Caco-2 (cell line): Measurements from ENCODE around the gene NRM. TPM values are rescaled to one million over a fixed set of nuclear protein-coding genes. Genes with fewer than 3 reads are reported as not detected.

Experiments
- BruUV-seq: library from RNA; stranded (reverse); fragments of 400-500 nt; replicated peaks from 2 replicates; lab custom pipeline; 2021; lab: Mats Ljungman, UMichigan
- CTCF ChIA-PET: fragments of 300-600 bp; sonication (Branson Sonifier 250); formaldehyde crosslinking; loops from one replicate; lab custom pipeline; 2022; ENCODE audit warnings: antibody characterized with exemption; lab: Charles Lee
- POLR2A ChIA-PET: fragments of 300-600 bp; sonication (Branson Sonifier 250); formaldehyde crosslinking; loops from one replicate; lab custom pipeline; 2022; ENCODE audit warnings: antibody characterized with exemption; lab: Charles Lee
- DNase-seq, 2 experiments: peaks; one replicate each; pipeline versions ENCODE4 v3.0.0 to v3.0.0-alpha.2; 2020 to 2022
- H3K27me3 ChIP-seq: replicated peaks from 2 replicates; pipeline ENCODE4 v1.6.0; 2011; ENCODE audit warnings: low read length; ENCODE audit not compliant: control insufficient read depth, insufficient read depth
- H3K36me3 ChIP-seq: 2 replicates; pipeline ENCODE4 v1.5.1; 2011; ENCODE audit warnings: low read length; ENCODE audit not compliant: control insufficient read depth, insufficient read depth
- H3K4me1 ChIP-seq: fragments of 250-450 bp; sonication (Bioruptor Pico); 2 replicates; pipeline ENCODE4 v1.5.1; 2020; ENCODE audit warnings: mild to moderate bottlenecking
- H3K4me3 ChIP-seq: 2 replicates; pipeline ENCODE4 v1.5.1; 2011; ENCODE audit warnings: low read depth, mild to moderate bottlenecking, control low read depth, low read length
- H3K9me3 ChIP-seq: fragments of 250-450 bp; sonication (Bioruptor Pico); 2 replicates; pipeline ENCODE4 v1.5.1; 2020; ENCODE audit warnings: mild to moderate bottlenecking, moderate library complexity
- H3K27ac Mint-ChIP-seq: one replicate; pipeline ENCODE4 v1.8.0; 2022; ENCODE audit warnings: mixed read lengths; ENCODE audit not compliant: unreplicated experiment
- H3K27me3 Mint-ChIP-seq: one replicate; pipeline ENCODE4 v1.8.0; 2022; ENCODE audit warnings: mixed read lengths; ENCODE audit not compliant: insufficient read depth, unreplicated experiment
- H3K36me3 Mint-ChIP-seq: one replicate; pipeline ENCODE4 v1.8.0; 2022; ENCODE audit warnings: mild to moderate bottlenecking, mixed read lengths; ENCODE audit not compliant: insufficient read depth, unreplicated experiment
- H3K4me1 Mint-ChIP-seq: one replicate; pipeline ENCODE4 v1.8.0; 2022; ENCODE audit warnings: low read depth, mixed read lengths; ENCODE audit not compliant: unreplicated experiment
- H3K4me3 Mint-ChIP-seq: one replicate; pipeline ENCODE4 v1.8.0; 2022; ENCODE audit warnings: mild to moderate bottlenecking, moderate library complexity, mixed read lengths; ENCODE audit not compliant: unreplicated experiment
- H3K9me3 Mint-ChIP-seq: one replicate; pipeline ENCODE4 v1.8.0; 2022; ENCODE audit warnings: mixed read lengths; ENCODE audit not compliant: unreplicated experiment
- intact Hi-C: fragments of 100-400 bp; cut with micrococcal nuclease; formaldehyde crosslinking; loops from one replicate; pipeline ENCODE4 v1.10.0; 2022; ENCODE audit not compliant: unreplicated experiment
- total RNA-seq: library from RNA; stranded (reverse); gene quantifications from 2 replicates; pipeline ENCODE4 v1.2.3, GENCODE V29; 2022
- TF ChIP-seq, protein P1 (sequence below), 2 experiments: fragments of 200-600 bp in 1 of 2; IDR thresholded peaks; 1 replicate in 1 of 2; 2 replicates in 1 of 2; pipeline versions ENCODE4 v1.5.1 to v1.8.0; 2011 to 2022; ENCODE audit warnings: antibody characterized with exemption in 1 of 2, control low read depth in 1 of 2, inconsistent platforms in 1 of 2, low read depth in 1 of 2, low read length in 1 of 2, mild to moderate bottlenecking in 1 of 2, moderate library complexity in 1 of 2; ENCODE audit not compliant: insufficient read depth in 1 of 2, severe bottlenecking in 1 of 2, unreplicated experiment in 1 of 2

The NRM gene
- total RNA-seq, 1 experiment from 2014 or later, result 31.7 TPM

DNA sequence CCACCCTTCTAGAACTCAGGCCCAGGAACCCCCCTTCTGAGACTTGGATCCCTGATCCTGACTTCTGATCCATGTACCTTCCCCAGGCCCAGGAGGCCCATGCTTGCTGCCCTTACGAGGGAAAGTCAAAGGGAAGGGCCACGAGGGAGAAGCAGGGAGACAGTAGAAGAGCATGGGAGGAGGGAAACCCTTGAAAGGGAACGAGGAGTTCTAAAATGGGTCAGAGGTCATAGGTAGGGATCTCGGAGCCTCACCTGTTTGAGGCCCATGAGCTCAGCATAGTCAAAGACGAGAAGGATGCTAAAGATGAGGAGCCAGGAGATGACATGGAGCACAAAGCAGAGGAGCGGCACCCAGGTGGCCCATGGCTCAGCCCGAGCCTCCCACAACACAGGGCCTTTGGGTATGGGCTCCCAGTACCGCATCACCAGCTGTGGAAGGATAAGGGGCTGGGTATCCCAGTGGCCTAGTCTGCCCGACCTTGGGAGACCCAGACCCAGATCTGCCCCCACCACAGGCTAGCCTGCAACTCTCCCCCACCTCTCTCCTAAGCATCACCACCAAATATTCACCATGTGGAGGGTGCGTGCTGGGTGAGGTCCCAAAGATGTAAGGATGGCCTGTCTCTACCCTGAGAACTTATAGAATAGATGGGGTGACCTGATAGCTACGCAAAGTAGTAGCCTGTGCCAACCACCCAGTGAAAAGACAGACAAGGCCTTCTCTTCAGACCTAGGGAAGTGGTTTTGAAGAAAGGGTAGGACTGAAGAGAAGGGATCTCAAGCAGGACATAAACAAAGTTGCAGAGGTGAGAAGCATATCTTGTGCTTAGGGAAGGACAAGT lies 1.5 kb downstream of the NRM start:
- Mint-ChIP-seq H3K27ac (no peak overlapping the region), H3K36me3 (peaks cover 10% of the 10 kb centered on the region), H3K9me3 (no peaks in the 10 kb centered on the region), H3K27me3 (no peaks in the 10 kb centered on the region), H3K4me1 (peaks cover 43% of the 10 kb centered on the region), H3K4me3 (peak overlapping the region; percentile 82)
- BruUV-seq, result no TSS peak
- no peaks in the 10 kb centered on the region for H3K27me3 ChIP-seq
- no peak overlapping the region for H3K4me3 ChIP-seq
- ChIA-PET CTCF (interaction anchor here (1.0 kb wide), 1 partner anchor 13 kb away, joined by 3 read pairs; no protein-coding TSS in a partner anchor), POLR2A (interaction anchor here (1.4 kb wide), 1 partner anchor 28 kb away, joined by 3 read pairs; the partner anchor contains the start of gene MDC1)
- no peaks in the 10 kb centered on the region for H3K9me3 ChIP-seq
- no peaks in the 10 kb centered on the region for H3K36me3 ChIP-seq
- DNase-seq, result no peak
- intact Hi-C loops, result no loop called here
- H3K4me1 ChIP-seq, result peaks cover 19% of the 10 kb centered on the region
- TF ChIP-seq, protein P1, sequence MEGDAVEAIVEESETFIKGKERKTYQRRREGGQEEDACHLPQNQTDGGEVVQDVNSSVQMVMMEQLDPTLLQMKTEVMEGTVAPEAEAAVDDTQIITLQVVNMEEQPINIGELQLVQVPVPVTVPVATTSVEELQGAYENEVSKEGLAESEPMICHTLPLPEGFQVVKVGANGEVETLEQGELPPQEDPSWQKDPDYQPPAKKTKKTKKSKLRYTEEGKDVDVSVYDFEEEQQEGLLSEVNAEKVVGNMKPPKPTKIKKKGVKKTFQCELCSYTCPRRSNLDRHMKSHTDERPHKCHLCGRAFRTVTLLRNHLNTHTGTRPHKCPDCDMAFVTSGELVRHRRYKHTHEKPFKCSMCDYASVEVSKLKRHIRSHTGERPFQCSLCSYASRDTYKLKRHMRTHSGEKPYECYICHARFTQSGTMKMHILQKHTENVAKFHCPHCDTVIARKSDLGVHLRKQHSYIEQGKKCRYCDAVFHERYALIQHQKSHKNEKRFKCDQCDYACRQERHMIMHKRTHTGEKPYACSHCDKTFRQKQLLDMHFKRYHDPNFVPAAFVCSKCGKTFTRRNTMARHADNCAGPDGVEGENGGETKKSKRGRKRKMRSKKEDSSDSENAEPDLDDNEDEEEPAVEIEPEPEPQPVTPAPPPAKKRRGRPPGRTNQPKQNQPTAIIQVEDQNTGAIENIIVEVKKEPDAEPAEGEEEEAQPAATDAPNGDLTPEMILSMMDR (IDR thresholded peaks at IDR 0.05; ENCODE audit: insufficient read depth in 1 of 2, low read depth in 1 of 2, low read length in 1 of 2, severe bottlenecking in 1 of 2, unreplicated experiment in 1 of 2), result no peak

DNA sequence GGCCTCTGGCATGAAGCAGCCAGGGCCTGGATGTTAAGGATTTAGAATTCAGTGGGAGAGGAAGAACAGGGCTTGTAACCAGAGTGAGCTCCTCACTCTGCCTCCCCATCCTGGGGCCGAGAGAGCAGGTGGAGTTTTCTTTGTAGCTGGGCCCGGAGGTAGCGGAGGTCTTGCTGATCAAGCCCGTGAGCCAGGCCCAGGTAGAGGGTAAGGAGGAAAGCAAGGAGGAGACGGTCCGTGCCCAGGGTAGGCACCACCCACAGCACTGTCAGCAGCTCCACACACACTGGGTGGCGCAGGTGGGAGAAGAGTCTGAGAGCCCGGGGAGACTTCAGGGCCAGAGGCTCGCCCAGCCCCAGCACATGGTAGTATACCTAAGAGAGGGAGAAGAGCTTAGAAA lies 2.2 kb downstream of the NRM start:
- H3K9me3 Mint-ChIP-seq, result no peaks in the 10 kb centered on the region
- peaks cover 19% of the 10 kb centered on the region for H3K4me1 ChIP-seq
- CTCF ChIA-PET, result interaction anchor here (1.9 kb wide), 1 partner anchor 9 kb away, joined by 7 read pairs; no protein-coding TSS in a partner anchor
- H3K4me1 Mint-ChIP-seq, result peaks cover 49% of the 10 kb centered on the region
- POLR2A ChIA-PET, result interaction anchor here (1.4 kb wide), 1 partner anchor 29 kb away, joined by 3 read pairs; the partner anchor contains the start of gene MDC1
- no TSS peak for BruUV-seq
- H3K9me3 ChIP-seq, result no peaks in the 10 kb centered on the region
- peaks cover 10% of the 10 kb centered on the region for H3K36me3 Mint-ChIP-seq
- H3K36me3 ChIP-seq, result no peaks in the 10 kb centered on the region
- H3K4me3 ChIP-seq, result no peak overlapping the region
- peak overlapping the region; percentile 82 for H3K4me3 Mint-ChIP-seq
- intact Hi-C loops, result no loop called here
- TF ChIP-seq, protein P1 (IDR thresholded peaks at IDR 0.05; ENCODE audit: insufficient read depth in 1 of 2, low read depth in 1 of 2, low read length in 1 of 2, severe bottlenecking in 1 of 2, unreplicated experiment in 1 of 2), result no peak
- no peak overlapping the region for H3K27ac Mint-ChIP-seq
- no peak for DNase-seq
- no peaks in the 10 kb centered on the region for H3K27me3 Mint-ChIP-seq
- H3K27me3 ChIP-seq, result no peaks in the 10 kb centered on the region

DNA sequence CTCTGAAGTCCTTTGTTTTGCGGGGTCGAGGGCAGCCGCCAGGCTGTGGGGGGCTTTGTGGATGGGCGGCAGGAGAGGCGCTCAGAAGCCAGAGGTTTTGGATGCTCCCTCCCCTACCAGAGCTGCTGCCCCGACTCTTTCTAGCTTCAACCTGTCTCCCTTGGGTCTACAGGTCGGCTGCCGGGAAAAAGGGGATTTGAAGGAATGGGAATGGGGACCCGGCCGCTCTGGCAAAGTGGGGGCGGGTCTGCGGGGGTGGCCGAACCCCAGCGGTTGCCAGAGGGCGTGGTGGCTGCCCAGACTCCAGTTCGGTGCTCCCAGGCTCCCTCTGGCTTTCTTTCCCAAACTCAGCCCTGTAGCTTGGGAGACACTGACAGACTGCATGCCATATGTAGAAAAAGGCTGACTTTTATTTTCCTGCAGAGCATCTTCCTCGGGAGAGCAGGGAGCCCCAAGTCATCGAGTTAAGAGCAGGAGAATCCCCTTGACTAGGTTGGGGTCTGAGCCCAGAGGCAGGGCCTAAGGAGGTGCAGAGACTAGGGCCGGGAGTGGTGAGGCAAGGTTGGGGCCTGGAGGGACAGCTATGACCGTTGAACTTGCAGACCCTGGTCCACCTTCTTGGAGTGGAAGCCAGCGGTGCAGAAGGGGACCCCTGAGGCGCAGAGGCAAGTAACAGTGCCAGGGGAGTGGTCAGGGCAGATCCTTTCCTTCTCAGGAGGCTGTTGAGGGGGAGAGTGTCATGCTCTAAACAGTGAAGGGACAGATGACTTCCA lies 2.9 kb downstream of the NRM start:
- TF ChIP-seq, protein P1 (IDR thresholded peaks at IDR 0.05; ENCODE audit: insufficient read depth in 1 of 2, low read depth in 1 of 2, low read length in 1 of 2, severe bottlenecking in 1 of 2, unreplicated experiment in 1 of 2), result no peak
- peak in 1 of 2 experiments; percentile 22 for DNase-seq
- H3K27me3 ChIP-seq, result no peaks in the 10 kb centered on the region
- no peaks in the 10 kb centered on the region for H3K9me3 Mint-ChIP-seq
- H3K9me3 ChIP-seq, result no peaks in the 10 kb centered on the region
- TSS peak; percentile 68 for BruUV-seq
- H3K4me3 ChIP-seq, result peak overlapping the region; percentile 78
- peaks cover 10% of the 10 kb centered on the region for H3K36me3 Mint-ChIP-seq
- ChIA-PET POLR2A (interaction anchor here (0.6 to 1.1 kb wide), 2 partner anchors 29 to 73 kb away, joined by 5 to 6 read pairs; partner anchors contain the start of gene MDC1), CTCF (interaction anchor here (0.6 to 1.9 kb wide), 4 partner anchors 9 to 90 kb away, joined by 3 to 7 read pairs (median 3); partner anchors contain the start of genes FLOT1 and MDC1)
- no peaks in the 10 kb centered on the region for H3K36me3 ChIP-seq
- H3K4me1 Mint-ChIP-seq, result peaks cover 49% of the 10 kb centered on the region
- peaks cover 22% of the 10 kb centered on the region for H3K4me1 ChIP-seq
- H3K27me3 Mint-ChIP-seq, result no peaks in the 10 kb centered on the region
- intact Hi-C loops, result no loop called here
- peak overlapping the region; percentile 82 for H3K4me3 Mint-ChIP-seq
- peak overlapping the region; percentile 68 for H3K27ac Mint-ChIP-seq
